LHCN-M2 (cell line): ENCODE data around the gene NADSYN1. TPM values are rescaled to one million over a fixed set of nuclear protein-coding genes. Genes with fewer than 3 reads are reported as not detected.

Experiments
- DNase-seq: peaks from one replicate; pipeline ENCODE4 v3.0.0-alpha.2; 2012; ENCODE audit warnings: low read depth
- total RNA-seq: library from RNA; depleted of rRNA; stranded (reverse); fragments of >200 nt; gene quantifications from 2 replicates; pipeline ENCODE4 v1.2.3, GENCODE V29; 2014; rRNA removed

The NADSYN1 gene
- total RNA-seq, 1 experiment from 2014 or later, result 48.2 TPM

- no peak for DNase-seq
These were observed 95.1 kb downstream of the NADSYN1 start, which contains the start of gene KRTAP5-9 for GRCh38 chr11:71548120-71548519. KRTAP5-9 (plus strand) TSS chr11:71548420; CDS start chr11:71548658, 238 bp downstream.

GRCh38 chr11:71548716-71549151 lies 95.7 kb downstream of the NADSYN1 start:
- DNase-seq, result peak; percentile 18

Other genes starting within 250 kb of the NADSYN1 start
- gene SHANK2, start 200.6 kb upstream of the NADSYN1 start, total RNA-seq, result 0.51 and 2.6 TPM in 2 replicates
- 26.9 and 36.2 TPM in 2 replicates for gene DHCR7, start 4.8 kb upstream of the NADSYN1 start, total RNA-seq
- not detected in 2 replicates for gene KRTAP5-7, start 74.1 kb downstream of the NADSYN1 start, total RNA-seq
- gene KRTAP5-8, start 84.8 kb downstream of the NADSYN1 start, total RNA-seq, result not detected in 2 replicates
- not detected in 2 replicates for gene KRTAP5-9, start 95.2 kb downstream of the NADSYN1 start, total RNA-seq
- gene KRTAP5-10, start 112.4 kb downstream of the NADSYN1 start, total RNA-seq, result 0.58 TPM in 1 of 2 replicates, not detected in the other
- gene KRTAP5-11, start 129.7 kb downstream of the NADSYN1 start, total RNA-seq, result not detected in 2 replicates